ENCODE measurements around the gene SLC34A1.

The SLC34A1 gene

DNA sequence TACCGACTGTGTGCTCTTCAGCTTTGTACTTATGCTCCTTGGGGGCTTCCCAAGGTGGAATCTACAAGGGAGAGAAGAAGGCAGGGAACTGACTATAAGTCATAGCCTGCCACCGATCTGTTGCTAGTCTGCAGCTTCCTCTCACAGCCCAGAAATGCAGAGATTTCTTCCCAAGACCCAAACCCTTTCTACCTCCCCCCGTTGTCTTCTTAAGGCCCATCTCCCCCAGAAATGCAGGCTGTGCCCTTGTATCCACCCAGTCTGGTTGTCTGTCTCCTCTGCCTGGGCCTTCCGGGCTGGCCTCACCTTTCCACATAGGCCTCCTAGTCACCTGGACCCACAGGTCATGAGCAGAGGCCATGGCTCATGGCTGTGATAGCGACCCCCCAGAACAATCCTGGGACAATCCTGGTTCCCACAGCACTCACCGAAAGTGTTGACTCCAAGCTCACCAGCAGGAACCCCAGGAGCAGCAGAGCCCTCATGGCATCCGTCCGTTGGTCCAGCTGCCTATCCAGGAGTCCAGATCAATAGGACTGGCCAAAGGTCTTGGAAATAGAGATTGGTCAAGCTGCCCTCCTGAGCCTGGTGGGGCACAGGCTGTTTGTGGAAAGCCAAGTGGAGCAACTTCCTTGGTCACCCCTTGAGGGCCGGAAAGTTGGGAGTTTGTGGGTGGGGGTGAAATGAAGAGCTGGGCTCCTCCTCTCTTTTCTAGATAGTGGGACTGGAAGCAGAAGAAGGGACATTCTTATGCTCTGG is 25.0 kb downstream of the SLC34A1 start, which contains the start of gene F12:
Gene F12 (minus strand): TSS at position 522 of the 759 bp plus-strand sequence. CDS start 37 bp downstream, at position 485.
- Histone ChIP-seq H3K27ac (ENCODE audit: extremely low read depth, low read depth, low read length) (no peak within 1 kb of the TSS), H3K9me3 (ENCODE audit: control insufficient read depth, insufficient read depth, low read depth, low read length) (no peaks in the 10 kb centered on the region), H3K4me1 (ENCODE audit: control insufficient read depth, insufficient read depth, low read length) (no peaks in the 10 kb centered on the region), H3K36me3 (ENCODE audit: control insufficient read depth in 2 of 2, insufficient read depth in 1 of 2, low read length in 2 of 2) (no peaks in the 10 kb centered on the region), H3K4me3 (ENCODE audit: low read depth, low read length) (no peak within 1 kb of the TSS)
- CTCF ChIA-PET = interaction anchor here (0.7 to 1.1 kb wide), 6 partner anchors 19 to 92 kb away, joined by 3 to 6 read pairs (median 4); no protein-coding TSS in a partner anchor
- TF ChIP-seq ZNF558 (tag by site-specific recombination; IDR thresholded peaks at IDR 0.05) (no peak), ZNF292 (tag by site-specific recombination; IDR thresholded peaks at IDR 0.05; ENCODE audit: borderline replicate concordance, low read depth) (no peak), ZNF24 (tag by site-specific recombination; IDR thresholded peaks at IDR 0.05) (no peak), ZNF23 (tag by site-specific recombination; IDR thresholded peaks at IDR 0.05; ENCODE audit: borderline replicate concordance) (no peak), ZNF140 (tag by site-specific recombination; IDR thresholded peaks at IDR 0.05) (no peak), ZNF792 (tag by site-specific recombination; IDR thresholded peaks at IDR 0.05) (no peak), ZNF18 (tag by site-specific recombination; IDR thresholded peaks at IDR 0.05) (no peak), MEIS1 (CRISPR knock-in tag; IDR thresholded peaks at IDR 0.05; ENCODE audit: borderline replicate concordance) (no peak), ZNF426 (tag by site-specific recombination; IDR thresholded peaks at IDR 0.05) (no peak), ZNF624 (tag by site-specific recombination; IDR thresholded peaks at IDR 0.05) (no peak), HOXD13 (CRISPR knock-in tag; IDR thresholded peaks at IDR 0.05; ENCODE audit: borderline replicate concordance) (no peak), ZNF544 (tag by site-specific recombination; IDR thresholded peaks at IDR 0.05) (no peak), ZBTB48 (tag by site-specific recombination; IDR thresholded peaks at IDR 0.05) (no peak), ZNF366 (tag by site-specific recombination; conservative IDR thresholded peaks at IDR 0.05) (no peak), ZNF654 (tag by site-specific recombination; IDR thresholded peaks at IDR 0.05; ENCODE audit: low read depth) (no peak)
- TF ChIP-seq, protein P1, sequence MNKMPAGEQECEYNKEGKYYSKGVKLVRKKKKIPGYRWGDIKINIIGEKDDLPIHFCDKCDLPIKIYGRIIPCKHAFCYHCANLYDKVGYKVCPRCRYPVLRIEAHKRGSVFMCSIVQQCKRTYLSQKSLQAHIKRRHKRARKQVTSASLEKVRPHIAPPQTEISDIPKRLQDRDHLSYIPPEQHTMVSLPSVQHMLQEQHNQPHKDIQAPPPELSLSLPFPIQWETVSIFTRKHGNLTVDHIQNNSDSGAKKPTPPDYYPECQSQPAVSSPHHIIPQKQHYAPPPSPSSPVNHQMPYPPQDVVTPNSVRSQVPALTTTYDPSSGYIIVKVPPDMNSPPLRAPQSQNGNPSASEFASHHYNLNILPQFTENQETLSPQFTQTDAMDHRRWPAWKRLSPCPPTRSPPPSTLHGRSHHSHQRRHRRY (tag by site-specific recombination; IDR thresholded peaks at IDR 0.05) = no peak
- TF ChIP-seq, protein P2, sequence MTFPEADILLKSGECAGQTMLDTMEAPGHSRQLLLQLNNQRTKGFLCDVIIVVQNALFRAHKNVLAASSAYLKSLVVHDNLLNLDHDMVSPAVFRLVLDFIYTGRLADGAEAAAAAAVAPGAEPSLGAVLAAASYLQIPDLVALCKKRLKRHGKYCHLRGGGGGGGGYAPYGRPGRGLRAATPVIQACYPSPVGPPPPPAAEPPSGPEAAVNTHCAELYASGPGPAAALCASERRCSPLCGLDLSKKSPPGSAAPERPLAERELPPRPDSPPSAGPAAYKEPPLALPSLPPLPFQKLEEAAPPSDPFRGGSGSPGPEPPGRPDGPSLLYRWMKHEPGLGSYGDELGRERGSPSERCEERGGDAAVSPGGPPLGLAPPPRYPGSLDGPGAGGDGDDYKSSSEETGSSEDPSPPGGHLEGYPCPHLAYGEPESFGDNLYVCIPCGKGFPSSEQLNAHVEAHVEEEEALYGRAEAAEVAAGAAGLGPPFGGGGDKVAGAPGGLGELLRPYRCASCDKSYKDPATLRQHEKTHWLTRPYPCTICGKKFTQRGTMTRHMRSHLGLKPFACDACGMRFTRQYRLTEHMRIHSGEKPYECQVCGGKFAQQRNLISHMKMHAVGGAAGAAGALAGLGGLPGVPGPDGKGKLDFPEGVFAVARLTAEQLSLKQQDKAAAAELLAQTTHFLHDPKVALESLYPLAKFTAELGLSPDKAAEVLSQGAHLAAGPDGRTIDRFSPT (tag by site-specific recombination; IDR thresholded peaks at IDR 0.05) = no peak
- POLR2A ChIA-PET = interaction anchor here (1.0 to 2.2 kb wide), 3 partner anchors 18 to 39 kb away, joined by 3 to 12 read pairs (median 3); partner anchors contain the start of gene GRK6

DNA sequence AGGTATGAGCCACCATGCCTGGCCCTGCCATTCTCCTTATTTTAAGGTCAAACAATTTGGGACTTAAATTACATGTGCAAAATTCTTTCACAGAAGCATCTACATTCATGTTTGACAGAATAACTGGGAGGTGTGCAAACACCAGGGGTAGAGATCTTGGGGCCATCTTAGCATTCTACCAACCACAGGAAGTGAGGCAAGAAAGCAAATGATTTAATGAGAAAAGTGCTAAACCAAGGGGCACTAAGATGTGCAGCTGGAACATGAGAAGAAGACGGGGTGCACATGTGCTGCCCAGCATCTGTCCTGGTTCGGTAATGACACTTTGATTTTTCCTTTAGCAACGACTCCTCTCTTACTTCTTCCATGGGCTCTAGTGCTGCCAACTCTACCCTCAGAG is 26.3 kb downstream of the SLC34A1 start:
- POLR2A ChIA-PET = interaction anchor here (1.5 kb wide), 1 partner anchor 37 kb away, joined by 3 read pairs; no protein-coding TSS in a partner anchor
- no peaks in the 10 kb centered on the region for H3K36me3 ChIP-seq (ENCODE audit: control insufficient read depth in 2 of 2, insufficient read depth in 1 of 2, low read length in 2 of 2)
- no peak overlapping the region for H3K27ac ChIP-seq (ENCODE audit: extremely low read depth, low read depth, low read length)
- H3K4me1 ChIP-seq (ENCODE audit: control insufficient read depth, insufficient read depth, low read length) = no peaks in the 10 kb centered on the region
- no peaks in the 10 kb centered on the region for H3K9me3 ChIP-seq (ENCODE audit: control insufficient read depth, insufficient read depth, low read depth, low read length)
- CTCF ChIA-PET = interaction anchor here (0.7 to 1.1 kb wide), 3 partner anchors 8 to 20 kb away, joined by 3 to 4 read pairs (median 3); no protein-coding TSS in a partner anchor
- H3K4me3 ChIP-seq (ENCODE audit: low read depth, low read length) = no peak overlapping the region
- TF ChIP-seq ZNF785 (tag by site-specific recombination; IDR thresholded peaks at IDR 0.05) = no peak
- TF ChIP-seq AEBP2 (tag by site-specific recombination; IDR thresholded peaks at IDR 0.05; ENCODE audit: borderline replicate concordance) = no peak
- TF ChIP-seq REPIN1 (tag by site-specific recombination; IDR thresholded peaks at IDR 0.05; ENCODE audit: low read depth) = no peak
- TF ChIP-seq, protein P3, sequence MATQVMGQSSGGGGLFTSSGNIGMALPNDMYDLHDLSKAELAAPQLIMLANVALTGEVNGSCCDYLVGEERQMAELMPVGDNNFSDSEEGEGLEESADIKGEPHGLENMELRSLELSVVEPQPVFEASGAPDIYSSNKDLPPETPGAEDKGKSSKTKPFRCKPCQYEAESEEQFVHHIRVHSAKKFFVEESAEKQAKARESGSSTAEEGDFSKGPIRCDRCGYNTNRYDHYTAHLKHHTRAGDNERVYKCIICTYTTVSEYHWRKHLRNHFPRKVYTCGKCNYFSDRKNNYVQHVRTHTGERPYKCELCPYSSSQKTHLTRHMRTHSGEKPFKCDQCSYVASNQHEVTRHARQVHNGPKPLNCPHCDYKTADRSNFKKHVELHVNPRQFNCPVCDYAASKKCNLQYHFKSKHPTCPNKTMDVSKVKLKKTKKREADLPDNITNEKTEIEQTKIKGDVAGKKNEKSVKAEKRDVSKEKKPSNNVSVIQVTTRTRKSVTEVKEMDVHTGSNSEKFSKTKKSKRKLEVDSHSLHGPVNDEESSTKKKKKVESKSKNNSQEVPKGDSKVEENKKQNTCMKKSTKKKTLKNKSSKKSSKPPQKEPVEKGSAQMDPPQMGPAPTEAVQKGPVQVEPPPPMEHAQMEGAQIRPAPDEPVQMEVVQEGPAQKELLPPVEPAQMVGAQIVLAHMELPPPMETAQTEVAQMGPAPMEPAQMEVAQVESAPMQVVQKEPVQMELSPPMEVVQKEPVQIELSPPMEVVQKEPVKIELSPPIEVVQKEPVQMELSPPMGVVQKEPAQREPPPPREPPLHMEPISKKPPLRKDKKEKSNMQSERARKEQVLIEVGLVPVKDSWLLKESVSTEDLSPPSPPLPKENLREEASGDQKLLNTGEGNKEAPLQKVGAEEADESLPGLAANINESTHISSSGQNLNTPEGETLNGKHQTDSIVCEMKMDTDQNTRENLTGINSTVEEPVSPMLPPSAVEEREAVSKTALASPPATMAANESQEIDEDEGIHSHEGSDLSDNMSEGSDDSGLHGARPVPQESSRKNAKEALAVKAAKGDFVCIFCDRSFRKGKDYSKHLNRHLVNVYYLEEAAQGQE (tag by site-specific recombination; IDR thresholded peaks at IDR 0.05) = no peak
- TF ChIP-seq ZNF311 (tag by site-specific recombination; IDR thresholded peaks at IDR 0.05; ENCODE audit: borderline replicate concordance) = no peak
- TF ChIP-seq ZNF184 (tag by site-specific recombination; IDR thresholded peaks at IDR 0.05) = no peak
- TF ChIP-seq GFI1B (tag by site-specific recombination; IDR thresholded peaks at IDR 0.05) = no peak

Data from HEK293 (cell line).